Measurements from ENCODE around the gene BBS7.
A peak's percentile ranks its signal among the peaks of the same experiment; 100 is the strongest.

The BBS7 gene

GRCh38 chr4:121869841-121870822 is at the start of gene BBS7:
TSS of gene BBS7 (minus strand) at chr4:121870474. CDS start at chr4:121870313, 161 bp downstream.
- CTCF ChIA-PET, result interaction anchor here (1.3 to 2.6 kb wide), 3 partner anchors 13 to 133 kb away, joined by 4 to 14 read pairs (median 7); no protein-coding TSS in a partner anchor
- TF ChIP-seq CTCF (IDR thresholded peaks at IDR 0.05; ENCODE audit: insufficient read depth, low read length, missing control alignments), result no peak
- DNase-seq (ENCODE audit: low read depth, low spot score), result peak; percentile 58
- POLR2A ChIA-PET, result no interaction called here
- peak within 1 kb of the TSS; percentile 90 for H3K4me3 ChIP-seq (ENCODE audit: low read depth, low read length)

- CTCF ChIA-PET, result no interaction called here
- no peak for DNase-seq (ENCODE audit: low read depth, low spot score)
- no peak for TF ChIP-seq CTCF (IDR thresholded peaks at IDR 0.05; ENCODE audit: insufficient read depth, low read length, missing control alignments)
- POLR2A ChIA-PET, result no interaction called here
- H3K4me3 ChIP-seq (ENCODE audit: low read depth, low read length), result no peak overlapping the region
Measured at GRCh38 chr4:121913667-121914066, 43.4 kb upstream of the BBS7 start.

- CTCF ChIA-PET, result no interaction called here
- TF ChIP-seq CTCF (IDR thresholded peaks at IDR 0.05; ENCODE audit: insufficient read depth, low read length, missing control alignments), result no peak
- no peak overlapping the region for H3K4me3 ChIP-seq (ENCODE audit: low read depth, low read length)
- POLR2A ChIA-PET, result no interaction called here
- no peak for DNase-seq (ENCODE audit: low read depth, low spot score)
Measured at GRCh38 chr4:121908346-121908745, 38.1 kb upstream of the BBS7 start.

GRCh38 chr4:121900132-121900983 is 30.1 kb upstream of the BBS7 start:
- H3K4me3 ChIP-seq (ENCODE audit: low read depth, low read length), result no peak overlapping the region
- DNase-seq (ENCODE audit: low read depth, low spot score), result peak; percentile 4
- ChIA-PET POLR2A (interaction anchor here (0.6 kb wide), 1 partner anchor 74 kb away, joined by 3 read pairs; no protein-coding TSS in a partner anchor), CTCF (interaction anchor here (0.8 to 3.3 kb wide), 28 partner anchors 9 to 1014 kb away, joined by 3 to 87 read pairs (median 5); partner anchors contain the start of gene BBS7)
- peak; percentile 64 for TF ChIP-seq CTCF (IDR thresholded peaks at IDR 0.05; ENCODE audit: insufficient read depth, low read length, missing control alignments)

GRCh38 chr4:121898150-121898549 is 27.9 kb upstream of the BBS7 start:
- no peak for DNase-seq (ENCODE audit: low read depth, low spot score)
- CTCF ChIA-PET, result interaction anchor here (0.6 to 1.0 kb wide), 2 partner anchors 21 to 51 kb away, joined by 3 read pairs; no protein-coding TSS in a partner anchor
- no peak for TF ChIP-seq CTCF (IDR thresholded peaks at IDR 0.05; ENCODE audit: insufficient read depth, low read length, missing control alignments)
- no peak overlapping the region for H3K4me3 ChIP-seq (ENCODE audit: low read depth, low read length)
- POLR2A ChIA-PET, result no interaction called here
